GM12801 (cell line): ENCODE data around the gene HLTF.

ENCODE experiments used
- TF ChIP-seq, protein P1 (sequence below): IDR thresholded peaks from one replicate; pipeline ENCODE4 v1.5.1; 2011; ENCODE audit warnings: control low read depth; ENCODE audit not compliant: insufficient read length; ENCODE audit errors: extremely low read depth

HLTF gene

DNA sequence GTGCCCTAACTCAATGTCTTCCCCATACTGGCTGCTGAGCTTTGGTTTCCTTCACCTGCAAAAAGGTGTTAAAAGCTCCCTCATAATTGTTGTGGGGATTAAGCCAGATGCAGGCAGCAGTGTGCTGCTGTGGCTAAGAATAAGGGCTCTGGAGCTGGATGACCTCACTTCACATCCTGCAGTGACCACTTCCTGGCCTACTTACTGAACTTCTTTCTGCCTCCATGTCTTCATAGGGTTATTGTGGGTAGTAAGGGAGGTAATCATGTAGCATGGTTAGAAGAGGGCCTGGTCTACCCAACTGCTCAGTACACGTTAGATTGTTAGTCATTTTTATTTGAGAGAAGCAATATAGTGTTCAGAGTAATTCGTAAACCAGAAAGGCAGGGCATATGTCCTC, 76.6 kb downstream of the HLTF start:
- TF ChIP-seq, protein P1, sequence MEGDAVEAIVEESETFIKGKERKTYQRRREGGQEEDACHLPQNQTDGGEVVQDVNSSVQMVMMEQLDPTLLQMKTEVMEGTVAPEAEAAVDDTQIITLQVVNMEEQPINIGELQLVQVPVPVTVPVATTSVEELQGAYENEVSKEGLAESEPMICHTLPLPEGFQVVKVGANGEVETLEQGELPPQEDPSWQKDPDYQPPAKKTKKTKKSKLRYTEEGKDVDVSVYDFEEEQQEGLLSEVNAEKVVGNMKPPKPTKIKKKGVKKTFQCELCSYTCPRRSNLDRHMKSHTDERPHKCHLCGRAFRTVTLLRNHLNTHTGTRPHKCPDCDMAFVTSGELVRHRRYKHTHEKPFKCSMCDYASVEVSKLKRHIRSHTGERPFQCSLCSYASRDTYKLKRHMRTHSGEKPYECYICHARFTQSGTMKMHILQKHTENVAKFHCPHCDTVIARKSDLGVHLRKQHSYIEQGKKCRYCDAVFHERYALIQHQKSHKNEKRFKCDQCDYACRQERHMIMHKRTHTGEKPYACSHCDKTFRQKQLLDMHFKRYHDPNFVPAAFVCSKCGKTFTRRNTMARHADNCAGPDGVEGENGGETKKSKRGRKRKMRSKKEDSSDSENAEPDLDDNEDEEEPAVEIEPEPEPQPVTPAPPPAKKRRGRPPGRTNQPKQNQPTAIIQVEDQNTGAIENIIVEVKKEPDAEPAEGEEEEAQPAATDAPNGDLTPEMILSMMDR, result no peak

DNA sequence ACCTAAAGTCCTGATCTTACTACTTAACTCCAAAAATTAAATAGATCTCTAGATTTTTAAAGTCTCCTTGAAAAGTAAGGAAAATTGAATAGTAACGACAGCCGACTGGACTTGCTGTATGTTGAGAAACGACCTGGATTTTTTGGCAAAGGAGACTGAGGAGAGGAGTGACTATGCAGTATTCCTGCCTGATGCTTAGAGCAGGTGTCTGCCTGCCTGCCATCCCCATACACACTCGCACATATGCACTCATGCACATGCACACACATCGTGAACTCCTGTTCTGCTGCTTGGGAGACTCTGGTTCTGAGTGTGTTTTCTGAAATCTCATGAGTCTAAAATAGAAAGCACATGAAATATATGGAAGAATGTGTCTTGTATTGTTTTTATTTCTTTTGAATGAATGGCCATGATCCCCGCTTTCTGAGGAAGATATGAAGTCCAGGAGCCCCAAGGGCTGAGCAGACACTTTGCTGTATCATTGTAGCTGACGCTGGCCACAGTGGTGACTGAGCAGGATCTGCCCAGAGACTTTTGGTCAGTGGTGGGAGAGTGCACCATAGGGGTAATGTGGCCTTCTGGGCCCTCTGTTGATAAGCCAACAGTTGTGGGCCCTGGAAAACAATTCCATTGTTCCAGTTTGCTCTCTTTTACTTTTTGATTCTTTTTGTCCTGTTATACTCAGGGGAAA, 78.6 kb downstream of the HLTF start:
- TF ChIP-seq, protein P1, result no peak

DNA sequence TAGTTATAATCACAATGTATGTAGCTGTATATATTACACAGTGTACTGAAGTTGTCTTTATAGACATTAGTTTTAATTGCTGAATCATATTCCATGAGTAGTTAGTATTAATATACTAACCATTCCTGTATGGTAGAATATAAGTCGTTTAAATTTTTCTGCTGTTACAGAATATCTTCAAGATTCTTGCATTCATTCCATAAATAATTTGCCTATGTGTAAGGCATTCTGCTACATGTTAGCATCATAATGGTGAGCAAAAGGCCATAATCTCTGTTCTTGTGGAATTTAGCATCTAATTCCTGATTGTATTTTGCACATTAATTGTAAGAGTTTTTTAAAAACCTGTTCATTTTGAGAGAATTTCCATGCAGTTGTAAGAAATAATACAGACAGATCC, 80.9 kb downstream of the HLTF start:
- TF ChIP-seq, protein P1, result no peak

DNA sequence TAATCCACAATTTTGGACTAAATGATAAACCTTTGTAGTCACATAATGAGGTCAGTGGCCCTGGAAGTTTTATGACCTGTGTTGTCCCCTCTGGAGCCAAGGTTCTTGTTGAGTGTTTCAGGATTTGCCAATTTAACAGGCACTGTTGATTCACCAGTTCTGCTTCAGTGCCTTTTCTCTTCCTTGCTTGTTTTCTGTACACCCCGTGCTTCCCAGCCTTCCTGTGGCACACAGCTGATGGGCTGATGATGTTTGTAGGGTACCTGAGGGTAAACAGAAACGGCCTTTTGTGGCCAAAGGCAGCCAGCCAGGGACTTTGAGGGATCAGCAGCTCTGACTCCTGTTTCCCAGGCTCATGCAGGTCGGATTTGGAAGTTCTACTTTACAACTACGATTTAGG, 81.7 kb downstream of the HLTF start:
- TF ChIP-seq, protein P1, result no peak

DNA sequence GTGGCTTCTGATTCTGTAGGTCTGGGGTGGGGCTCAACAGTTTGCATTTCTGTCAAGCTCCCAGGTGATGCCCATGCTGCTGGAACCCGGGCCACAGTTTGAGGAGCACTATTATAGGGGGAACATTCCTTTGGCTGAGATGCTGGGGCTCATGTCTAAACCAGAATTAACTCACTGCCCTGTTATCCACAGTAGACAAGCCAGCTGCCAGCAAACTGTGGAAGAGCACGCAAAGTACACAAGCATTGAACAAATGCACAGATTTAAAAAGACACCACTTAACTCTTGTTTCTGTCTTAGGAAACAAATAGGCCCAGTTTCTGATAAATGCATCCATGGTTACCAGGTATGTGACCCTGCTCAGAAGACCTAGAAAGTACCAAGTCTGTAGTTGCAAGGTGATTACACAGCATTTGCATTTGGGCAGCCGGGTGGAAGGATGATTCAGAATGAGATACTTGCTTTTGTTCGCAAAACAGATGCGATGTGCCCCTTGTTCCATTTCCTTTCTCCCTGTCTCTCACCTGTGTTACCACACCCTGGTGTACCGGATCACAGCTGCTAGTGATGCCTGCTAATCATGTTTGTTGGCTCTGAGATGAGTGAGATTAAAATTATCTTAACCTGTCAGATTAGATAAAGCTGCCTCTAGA, 82.6 kb downstream of the HLTF start:
- TF ChIP-seq, protein P1, result no peak

DNA sequence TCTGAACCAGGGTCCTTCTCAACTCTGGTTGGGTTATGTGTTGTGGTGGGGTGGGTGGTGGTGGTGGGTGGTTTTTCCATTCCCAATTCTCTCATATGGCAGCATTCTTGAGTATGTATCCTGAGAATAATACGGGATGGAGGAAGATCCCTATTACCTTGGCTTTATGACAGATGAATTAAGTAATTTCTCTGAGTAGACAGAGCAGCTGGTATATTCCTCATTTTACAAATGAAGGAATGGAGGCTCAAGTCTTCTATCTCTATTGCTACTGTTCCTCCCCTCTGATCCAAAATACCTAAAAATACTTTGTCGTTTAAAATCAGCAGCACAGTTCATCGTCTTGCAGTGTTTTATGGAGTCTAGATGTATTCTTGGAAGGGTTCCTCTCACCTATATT, 84.6 kb downstream of the HLTF start:
- TF ChIP-seq, protein P1, result no peak

DNA sequence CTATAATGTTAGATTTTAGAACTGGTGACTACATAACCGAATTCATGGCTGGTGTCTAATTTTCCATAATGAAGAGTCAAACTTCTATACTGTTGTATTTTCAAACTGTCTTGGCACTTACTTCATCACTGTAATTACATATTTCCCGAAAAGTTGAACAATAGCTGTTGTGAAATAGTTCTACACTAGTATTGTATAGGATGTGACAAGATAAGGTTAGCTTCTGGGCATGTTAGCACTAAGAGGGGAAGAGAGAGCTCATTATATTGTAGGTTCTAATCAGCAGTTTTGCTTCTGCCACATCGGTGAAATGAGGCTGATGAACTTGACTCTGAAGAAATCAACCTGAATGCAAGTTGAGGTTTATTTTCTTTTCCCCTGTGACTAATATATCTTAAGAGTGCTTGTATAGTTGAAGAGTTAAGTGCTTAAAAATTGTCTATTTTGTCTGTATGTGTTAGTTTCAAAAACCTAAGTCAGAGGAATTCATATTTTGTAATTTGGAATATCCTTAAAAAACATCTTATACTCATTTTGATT, 86.1 kb downstream of the HLTF start:
- TF ChIP-seq, protein P1, result no peak
